NCI-H2227 treated with DMSO at 0.1 percent for 48 hours (cell line): ENCODE results near the gene PROSER2.
"Not testable (repeated sequence)": the region's sequence is repeated elsewhere in the genome, so short reads cannot be mapped to it uniquely, and the experiment has no call there.

Source experiments
- DNase-seq: peaks from one replicate; lab custom pipeline; 2025; lab: John Stamatoyannopoulos, UW

PROSER2 gene

DNA sequence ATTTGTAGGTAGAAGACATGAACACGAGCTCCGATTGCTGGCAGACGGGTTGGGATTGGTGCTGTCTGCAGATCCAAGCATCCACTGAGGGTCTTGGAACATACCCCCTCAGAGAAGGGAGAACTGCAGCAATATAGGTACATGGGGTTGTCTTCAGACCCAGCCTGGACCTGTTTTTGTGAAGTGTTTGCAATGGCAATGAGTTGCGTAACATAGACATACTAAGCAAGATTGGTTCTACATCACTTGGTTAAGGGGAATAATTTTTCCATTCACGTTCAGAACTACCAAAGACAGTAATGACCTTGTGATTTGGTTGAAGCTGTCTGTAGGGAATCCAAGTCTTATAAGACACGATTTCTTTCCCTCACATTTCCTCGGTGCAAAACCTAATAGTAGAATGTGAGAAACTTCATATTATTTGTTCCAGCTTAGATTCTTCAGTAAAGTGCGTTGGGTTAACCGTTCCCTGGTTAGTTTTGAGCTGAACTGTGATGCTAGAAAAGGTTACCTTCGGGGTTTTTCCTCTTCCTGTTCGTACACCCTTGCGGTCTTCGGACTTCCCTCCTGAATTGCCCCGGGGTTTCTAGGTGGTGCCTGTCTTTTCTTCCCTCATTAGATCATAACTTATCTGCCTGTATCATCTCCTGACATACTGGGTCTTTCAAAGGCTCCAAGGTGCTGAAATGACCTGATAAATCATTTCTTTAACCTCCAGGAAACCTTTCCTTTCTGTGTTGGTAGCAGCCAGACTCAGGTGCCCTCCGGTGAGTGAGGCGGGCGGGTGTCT, 14.4 kb downstream of the PROSER2 start:
- no peak for DNase-seq

DNA sequence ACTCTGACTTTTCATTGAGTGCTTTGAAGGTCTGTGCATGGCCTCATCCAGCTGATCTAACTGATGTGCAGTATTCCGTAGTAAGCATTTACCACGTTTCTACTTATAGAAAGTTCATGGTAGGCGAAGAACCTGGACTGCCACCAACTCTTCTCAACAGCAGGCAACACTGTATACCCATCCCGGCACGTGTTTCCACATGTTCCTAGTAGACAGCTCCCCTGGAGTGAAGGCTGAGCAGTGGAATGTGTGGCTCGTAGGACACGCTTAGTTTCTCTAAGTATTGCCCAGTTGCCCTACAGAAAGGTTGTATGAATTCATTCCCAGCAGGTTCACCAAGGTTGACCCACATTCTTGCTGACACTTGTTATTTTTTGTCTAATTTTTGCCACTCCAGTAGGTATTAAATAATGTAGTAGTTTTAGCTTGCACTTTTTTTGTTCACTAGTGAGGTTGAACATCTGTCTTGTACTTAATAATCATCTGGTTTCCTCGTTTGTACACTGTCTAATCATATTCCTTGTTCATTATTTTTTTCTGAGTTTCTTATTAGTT, 15.2 kb downstream of the PROSER2 start:
- no peak for DNase-seq

DNA sequence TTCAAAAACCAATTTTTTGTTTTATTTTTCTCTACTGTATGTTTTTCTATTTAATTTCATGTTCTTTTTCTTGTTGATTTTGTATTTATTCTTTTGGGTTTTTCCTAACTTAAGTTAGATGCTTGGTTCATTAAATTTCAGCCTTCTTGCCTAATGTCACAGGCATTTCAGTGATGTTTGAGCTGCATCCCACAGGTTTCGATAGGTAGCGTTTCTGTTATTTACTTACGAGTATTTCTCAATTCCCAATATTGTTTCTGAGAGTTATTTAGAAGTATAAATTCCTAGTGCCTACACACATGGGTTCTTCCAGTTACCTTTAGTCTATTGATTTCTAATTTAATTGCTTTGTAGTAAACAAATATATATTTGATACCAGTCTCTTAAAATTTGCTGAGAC, 18.2 kb downstream of the PROSER2 start:
- no peak for DNase-seq

- no peak for DNase-seq
Observed at GRCh38 chr10:11842411-11842810, 19.3 kb downstream of the PROSER2 start.

GRCh38 chr10:11845113-11845512, 22.0 kb downstream of the PROSER2 start:
- no peak for DNase-seq

DNA sequence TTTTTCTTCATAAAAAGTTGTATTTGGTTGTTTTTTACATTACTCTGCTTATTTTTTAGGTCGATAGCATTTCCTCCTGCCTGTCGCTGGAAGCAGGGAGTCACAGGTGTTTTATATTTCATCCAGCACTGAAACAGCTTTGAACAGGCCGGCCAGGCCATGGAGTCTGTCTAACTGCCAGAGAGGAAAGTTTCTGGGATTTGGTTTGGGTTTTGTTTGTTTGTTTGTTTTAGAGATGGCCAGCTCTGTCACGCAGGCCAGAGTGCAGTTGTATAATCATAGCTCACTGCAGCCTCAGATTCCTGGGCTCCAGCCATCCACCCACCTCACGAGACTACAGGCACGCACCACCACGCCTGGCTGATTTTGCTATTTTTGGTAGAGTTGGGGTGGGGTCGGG, 23.4 kb downstream of the PROSER2 start:
- DNase-seq = no peak

GRCh38 chr10:11849277-11849676, 26.1 kb downstream of the PROSER2 start:
- DNase-seq = no peak

DNA sequence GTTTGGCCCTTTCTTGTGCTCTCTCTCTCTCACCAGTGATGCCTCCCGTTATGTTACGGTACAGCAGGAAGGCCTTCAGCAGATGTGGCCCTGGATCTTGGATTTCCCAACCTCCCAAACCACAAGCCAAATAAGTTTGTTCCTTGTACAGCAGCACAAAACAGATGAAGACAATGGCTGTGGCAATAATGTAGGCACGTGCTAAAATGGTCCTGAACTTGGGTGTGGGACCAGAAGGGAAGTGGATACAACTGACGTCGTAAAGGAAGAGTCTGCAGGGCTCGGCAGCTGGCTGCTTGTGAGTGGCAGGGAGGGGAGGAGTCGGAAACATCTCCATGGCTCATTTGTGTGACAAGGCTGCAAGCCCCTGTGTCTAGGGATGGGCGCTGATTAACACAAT, 26.8 kb downstream of the PROSER2 start:
- no peak for DNase-seq

DNA sequence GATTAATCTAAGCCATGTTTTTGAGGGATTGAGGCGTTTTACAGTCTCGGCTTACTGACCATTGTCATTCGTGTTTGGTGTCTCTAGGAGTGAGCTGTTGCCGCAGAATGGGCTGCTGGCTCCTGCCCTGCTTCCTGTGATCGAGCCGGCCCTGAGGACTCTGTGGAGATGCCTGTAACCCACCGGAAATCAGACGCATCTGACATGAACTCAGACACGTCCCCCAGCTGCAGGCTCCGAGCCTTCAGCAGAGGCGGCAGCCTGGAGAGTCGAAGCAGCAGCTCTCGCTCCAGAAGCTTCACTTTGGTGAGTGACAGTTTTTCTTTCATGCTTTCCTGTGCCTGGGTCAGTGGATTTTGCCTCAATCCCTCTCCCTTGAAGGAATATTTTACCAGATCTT, 28.8 kb downstream of the PROSER2 start:
- DNase-seq = no peak

DNA sequence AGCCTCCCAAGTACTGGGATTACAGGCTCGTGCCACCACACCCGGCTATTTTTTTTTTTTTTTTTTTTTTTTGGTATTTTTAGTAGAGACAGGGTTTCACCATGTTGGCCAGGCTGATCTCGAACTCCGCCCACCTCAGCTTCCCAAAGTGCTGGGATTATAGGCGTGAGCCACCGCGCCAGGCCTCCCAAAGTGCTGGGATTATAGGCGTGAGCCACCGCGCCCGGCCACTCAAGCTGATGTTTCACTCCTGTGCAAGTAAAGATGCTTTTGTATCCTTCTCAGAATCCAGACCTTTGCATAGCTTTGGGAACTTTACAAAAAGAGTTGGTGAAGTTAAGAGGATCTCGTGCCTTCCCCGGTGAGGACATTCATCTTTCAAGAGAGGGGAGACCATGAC, 29.5 kb downstream of the PROSER2 start:
- not testable (repeated sequence) for DNase-seq

DNA sequence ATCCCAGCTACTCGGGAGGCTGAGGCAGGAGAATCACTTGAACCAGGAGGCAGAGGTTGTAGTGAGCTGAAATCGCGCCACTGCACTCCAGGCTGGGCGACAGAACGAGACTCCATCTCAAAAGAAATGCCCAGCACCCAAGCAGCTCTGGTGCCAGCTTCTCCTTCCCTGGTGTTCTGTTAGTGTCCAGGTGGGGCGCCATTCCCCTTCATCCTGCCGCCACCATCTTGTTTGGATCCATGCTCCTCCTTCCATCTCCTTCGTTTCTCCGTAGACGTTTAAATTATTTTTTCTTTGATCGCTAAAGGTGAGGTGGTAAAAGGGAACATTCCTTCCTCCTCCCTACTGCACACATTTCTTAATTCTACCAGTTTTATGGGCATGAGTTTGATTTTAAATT, 30.3 kb downstream of the PROSER2 start:
- DNase-seq = no peak

GRCh38 chr10:11854301-11854700, 31.1 kb downstream of the PROSER2 start:
- DNase-seq = no peak

DNA sequence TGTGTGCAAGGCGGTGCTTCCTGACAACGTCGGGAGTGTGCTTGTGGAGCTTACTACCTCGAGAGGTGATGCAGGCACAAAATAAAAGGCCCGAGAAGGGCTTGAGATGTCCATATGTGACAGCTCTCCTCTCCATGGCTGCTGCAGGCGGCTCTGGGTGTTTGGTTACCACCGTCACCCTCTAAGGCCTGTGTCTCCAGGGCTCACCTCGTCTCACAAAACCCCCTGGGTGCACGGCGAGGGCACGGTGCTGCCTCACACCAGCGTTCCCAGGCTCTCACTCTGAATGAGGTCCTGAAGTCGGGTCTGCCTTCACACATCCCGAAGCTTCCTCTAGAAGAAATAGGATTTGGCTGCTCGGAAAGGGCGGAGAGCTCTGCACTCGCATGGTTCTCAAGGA, 32.9 kb downstream of the PROSER2 start:
- no peak for DNase-seq

- no peak for DNase-seq
Observed at GRCh38 chr10:11856678-11857077, 33.5 kb downstream of the PROSER2 start.

- no peak for DNase-seq
Observed at GRCh38 chr10:11858093-11858492, 34.9 kb downstream of the PROSER2 start.

GRCh38 chr10:11861341-11861740, 38.2 kb downstream of the PROSER2 start:
- no peak for DNase-seq

- DNase-seq = no peak
Observed at GRCh38 chr10:11861811-11862428, 38.8 kb downstream of the PROSER2 start.

DNA sequence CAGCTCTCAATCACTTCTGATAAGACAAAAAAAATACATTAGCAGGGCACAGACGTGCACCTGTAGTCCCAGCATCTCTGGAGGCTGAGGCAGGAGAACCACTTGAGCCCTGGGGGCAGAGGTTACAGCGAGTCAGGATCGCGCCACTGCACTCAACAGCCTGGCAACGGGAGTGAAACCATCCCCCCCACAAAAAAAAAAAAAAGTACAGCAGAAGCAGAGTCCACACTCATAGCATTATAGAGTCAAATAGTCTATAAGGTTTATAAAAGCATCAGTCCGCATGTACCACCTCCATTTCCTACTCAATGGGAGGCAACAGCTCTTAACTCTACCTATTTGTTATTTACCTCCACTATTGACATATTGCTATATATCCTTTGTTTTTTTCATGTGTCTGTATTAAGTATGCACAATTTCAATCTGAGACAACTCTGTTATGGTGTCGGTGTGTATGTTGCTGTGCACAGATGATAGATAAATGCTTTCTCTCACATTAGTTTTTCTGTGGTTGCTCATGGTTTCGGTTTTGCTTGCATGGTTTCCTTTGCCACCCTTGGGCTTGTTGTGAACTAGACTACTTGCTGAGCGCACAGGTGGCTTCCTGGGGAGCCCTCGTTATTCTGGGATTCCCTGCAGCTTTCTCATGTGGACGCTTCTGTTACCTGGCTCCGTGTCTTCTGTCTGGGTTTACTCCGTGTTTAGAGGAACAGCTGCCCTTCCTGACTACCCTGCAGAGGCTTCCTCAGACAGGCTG, 40.4 kb downstream of the PROSER2 start:
- DNase-seq = no peak

GRCh38 chr10:11864727-11865126, 41.6 kb downstream of the PROSER2 start:
- no peak for DNase-seq

GRCh38 chr10:11865561-11865960, 42.4 kb downstream of the PROSER2 start:
- DNase-seq = no peak

GRCh38 chr10:11866199-11866925, 43.2 kb downstream of the PROSER2 start:
- DNase-seq = no peak

DNA sequence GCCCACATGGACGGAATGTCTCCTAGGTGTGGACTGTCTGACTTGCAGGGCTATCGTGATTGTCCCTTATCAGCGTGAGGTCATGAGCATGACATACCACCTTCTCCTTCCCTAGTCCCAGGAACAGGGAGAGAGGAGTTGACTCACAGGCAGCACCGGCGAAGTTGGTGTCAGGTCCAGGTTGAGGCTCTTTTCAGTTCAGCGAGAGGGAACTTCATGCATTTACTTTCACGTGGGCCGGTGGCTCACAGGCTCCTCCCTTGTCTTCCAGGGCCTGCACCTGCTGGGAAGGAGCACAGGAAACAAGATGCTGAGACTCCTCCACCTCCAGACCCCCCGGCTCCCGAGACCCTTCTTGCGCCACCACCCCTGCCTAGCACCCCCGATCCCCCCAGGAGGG, 46.1 kb downstream of the PROSER2 start:
- DNase-seq = no peak
